Adrenal gland (tissue), 5 donors: ENCODE measurements around the gene LIN52.

ENCODE experiments used
- CTCF ChIP-seq, 6 experiments: fragments of 450-650 bp in 4 of 6; fragments of 200-600 bp in 2 of 6; sonication (generic) in 1 of 6; IDR thresholded peaks; 1 replicate in 5 of 6; 2 replicates in 1 of 6; pipeline versions ENCODE4 v1.5.1 to v1.8.0; 2016 to 2021; ENCODE audit warnings: antibody characterized with exemption in 6 of 6, mild to moderate bottlenecking in 2 of 6, moderate library complexity in 1 of 6
- POLR2A ChIP-seq, 2 donors: fragments of 450-650 bp; IDR thresholded peaks; one replicate each; pipeline ENCODE4 v1.6.1; 2017; ENCODE audit warnings: antibody characterized with exemption in 2 of 2, mild to moderate bottlenecking in 2 of 2, moderate library complexity in 1 of 2
- donor health status: DM: no; HTN: no; CAD: no.

GRCh38 chr14:74245292-74245691, 160.5 kb downstream of the LIN52 start:
- TF ChIP-seq POLR2A (IDR thresholded peaks at IDR 0.05) (no peak), CTCF (IDR thresholded peaks at IDR 0.05) (no peak)
